HL-60 (cell line): ENCODE data around the gene RSPH1.

ENCODE experiments used
- CTCF ChIP-seq: IDR thresholded peaks from one replicate; pipeline ENCODE4 v1.5.1; 2011; ENCODE audit warnings: low read length, control low read depth, inconsistent platforms; ENCODE audit not compliant: insufficient read depth
- GABPA ChIP-seq: IDR thresholded peaks from 2 replicates; pipeline ENCODE4 v1.6.1; 2012; ENCODE audit warnings: low read depth

GRCh38 chr21:42531771-42532170, 35.7 kb upstream of the RSPH1 start:
- TF ChIP-seq CTCF (no peak), GABPA (no peak)
